ENCODE measurements around the gene CASP2.

DNA sequence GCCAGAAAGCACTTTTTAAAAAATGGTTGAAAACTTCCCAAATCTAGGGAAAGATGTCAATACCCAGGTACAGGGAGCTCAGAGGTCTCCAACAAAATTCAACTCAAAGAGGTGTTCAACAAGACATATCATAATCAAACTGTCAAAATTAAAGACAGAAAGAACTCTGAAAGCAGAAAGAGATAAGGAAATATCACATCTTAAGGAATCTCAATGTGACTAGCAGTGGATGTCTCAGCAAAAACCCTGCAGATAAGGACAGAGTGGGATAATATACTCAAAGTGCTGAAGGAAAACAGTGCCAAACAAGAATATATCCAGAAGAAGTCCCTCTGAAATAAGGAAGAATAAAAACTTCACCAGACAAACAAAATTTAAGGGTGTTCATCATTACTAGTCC lies 38.0 kb upstream of the CASP2 start:
- TF ChIP-seq, protein P1, sequence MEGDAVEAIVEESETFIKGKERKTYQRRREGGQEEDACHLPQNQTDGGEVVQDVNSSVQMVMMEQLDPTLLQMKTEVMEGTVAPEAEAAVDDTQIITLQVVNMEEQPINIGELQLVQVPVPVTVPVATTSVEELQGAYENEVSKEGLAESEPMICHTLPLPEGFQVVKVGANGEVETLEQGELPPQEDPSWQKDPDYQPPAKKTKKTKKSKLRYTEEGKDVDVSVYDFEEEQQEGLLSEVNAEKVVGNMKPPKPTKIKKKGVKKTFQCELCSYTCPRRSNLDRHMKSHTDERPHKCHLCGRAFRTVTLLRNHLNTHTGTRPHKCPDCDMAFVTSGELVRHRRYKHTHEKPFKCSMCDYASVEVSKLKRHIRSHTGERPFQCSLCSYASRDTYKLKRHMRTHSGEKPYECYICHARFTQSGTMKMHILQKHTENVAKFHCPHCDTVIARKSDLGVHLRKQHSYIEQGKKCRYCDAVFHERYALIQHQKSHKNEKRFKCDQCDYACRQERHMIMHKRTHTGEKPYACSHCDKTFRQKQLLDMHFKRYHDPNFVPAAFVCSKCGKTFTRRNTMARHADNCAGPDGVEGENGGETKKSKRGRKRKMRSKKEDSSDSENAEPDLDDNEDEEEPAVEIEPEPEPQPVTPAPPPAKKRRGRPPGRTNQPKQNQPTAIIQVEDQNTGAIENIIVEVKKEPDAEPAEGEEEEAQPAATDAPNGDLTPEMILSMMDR (conservative IDR thresholded peaks at IDR 0.05 in 1 of 2, IDR thresholded peaks at IDR 0.05 in 1 of 2; ENCODE audit: low read depth in 1 of 2, low read length in 2 of 2), result no peak
- TF ChIP-seq EZH2 (IDR thresholded peaks at IDR 0.05; ENCODE audit: low read length, missing control alignments), result no peak

Measured in fibroblast of lung (primary cell).